GM12878 (cell line): Measurements from ENCODE around the gene CACNA2D2. TPM values are rescaled to one million over a fixed set of nuclear protein-coding genes. Genes with fewer than 3 reads are reported as not detected.

Source experiments
- ATAC-seq: fragments of 200-7000 bp; cut with Tn5 transposase; 3 replicates; pipeline ENCODE4 v1.9.1; 2020; ENCODE audit warnings: mild to moderate bottlenecking, moderate library complexity
- BruUV-seq: library from RNA; stranded (reverse); fragments of 400-500 nt; replicated peaks from 2 replicates; lab custom pipeline; 2021; lab: Mats Ljungman, UMichigan
- CTCF ChIA-PET: fragments of 300-600 bp; sonication (Branson Sonifier 250); formaldehyde crosslinking; extraction: SDS; loops from one replicate; lab custom pipeline; 2021; ENCODE audit warnings: inconsistent platforms; lab: Yijun Ruan, JAX
- POLR2A ChIA-PET: fragments of 350-600 bp; formaldehyde crosslinking; extraction: SDS; loops from one replicate; lab custom pipeline; 2021; ENCODE audit warnings: inconsistent platforms; lab: Charles Lee
- RAD21 ChIA-PET: fragments of 300-600 bp; sonication (Branson Sonifier 250); formaldehyde crosslinking; loops from one replicate; lab custom pipeline; 2023; ENCODE audit warnings: antibody characterized with exemption; ENCODE audit not compliant: unreplicated experiment; lab: Charles Lee
- SMC1A ChIA-PET: fragments of 300-600 bp; sonication (Branson Sonifier 250); formaldehyde crosslinking; loops from one replicate; lab custom pipeline; 2023; ENCODE audit not compliant: unreplicated experiment, uncharacterized antibody; lab: Charles Lee
- DNase-seq: peaks from one replicate; pipeline ENCODE4 v3.0.0-alpha.2; 2011; ENCODE audit warnings: low read depth, low spot score
- FAIRE-seq: peaks from 3 replicates; lab custom pipeline; 2011; peaks lifted over from hg19 to GRCh38; lab: Jason Lieb, UNC
- H2AFZ ChIP-seq: 2 replicates; pipeline ENCODE4 v1.6.0; 2011; ENCODE audit warnings: low read depth, low read length, control low read depth; ENCODE audit not compliant: control insufficient read depth
- H3K27ac ChIP-seq: 2 replicates; pipeline ENCODE4 v1.5.1; 2011; ENCODE audit warnings: control low read depth; ENCODE audit not compliant: control insufficient read depth, insufficient read depth
- H3K27me3 ChIP-seq, 2 experiments: replicated peaks in 1 of 2; 2 replicates each; pipeline versions ENCODE4 v1.6.0 to v1.6.1; 2011; ENCODE audit warnings: low read length in 1 of 2; ENCODE audit not compliant: control insufficient read depth in 2 of 2, insufficient read depth in 2 of 2
- H3K36me3 ChIP-seq, 2 experiments: 2 replicates each; pipeline ENCODE4 v1.5.1; 2011; ENCODE audit warnings: low read length in 1 of 2; ENCODE audit not compliant: control insufficient read depth in 2 of 2, insufficient read depth in 2 of 2
- H3K4me1 ChIP-seq: 2 replicates; pipeline ENCODE4 v1.6.1; 2011; ENCODE audit warnings: mild to moderate bottlenecking, low read length, moderate library complexity, mixed read lengths; ENCODE audit not compliant: control insufficient read depth, insufficient read depth
- H3K4me2 ChIP-seq: 2 replicates; pipeline ENCODE4 v1.6.0; 2011; ENCODE audit warnings: control low read depth; ENCODE audit not compliant: control insufficient read depth, insufficient read depth
- H3K4me3 ChIP-seq: fragments of 200-600 bp; sonication (generic); 2 replicates; pipeline ENCODE4 v1.5.1; 2016
- H3K79me2 ChIP-seq: 2 replicates; pipeline ENCODE4 v1.6.0; 2011; ENCODE audit warnings: low read length; ENCODE audit not compliant: control insufficient read depth, insufficient read depth
- H3K9ac ChIP-seq: 2 replicates; pipeline ENCODE4 v1.8.0; 2011; ENCODE audit warnings: low read length, control low read depth, mixed read lengths; ENCODE audit not compliant: control insufficient read depth, insufficient read depth
- H3K9me3 ChIP-seq: replicated peaks from 3 replicates; pipeline ENCODE4 v1.5.1; 2011; ENCODE audit warnings: mild to moderate bottlenecking, low read length; ENCODE audit not compliant: control insufficient read depth, insufficient read depth
- H4K20me1 ChIP-seq: 2 replicates; pipeline ENCODE4 v1.6.0; 2011; ENCODE audit not compliant: control insufficient read depth, insufficient read depth
- BMI1 ChIP-seq: fragments of 450-650 bp; IDR thresholded peaks from 2 replicates; pipeline ENCODE4 v1.6.1; 2016; ENCODE audit warnings: mild to moderate bottlenecking, moderate library complexity, borderline replicate concordance
- CBX3 ChIP-seq: fragments of 200-600 bp; sonication (generic); IDR thresholded peaks from 2 replicates; pipeline ENCODE4 v1.6.1; 2016; ENCODE audit warnings: low read depth, borderline replicate concordance
- EED ChIP-seq: sonication (generic); IDR thresholded peaks from 2 replicates; pipeline ENCODE4 v1.6.1; 2016; ENCODE audit warnings: antibody characterized with exemption, low read depth
- KAT2A ChIP-seq: conservative IDR thresholded peaks from 2 replicates; pipeline ENCODE4 v1.6.1; 2011; ENCODE audit warnings: low read depth, low read length; ENCODE audit not compliant: control insufficient read depth
- MXI1 ChIP-seq: fragments of 150-350 bp; IDR thresholded peaks from 2 replicates; pipeline ENCODE4 v1.6.1; 2011; ENCODE audit warnings: low read depth, mild to moderate bottlenecking, inconsistent platforms, low read length, improper control_type of control experiment
- RFX5 ChIP-seq: IDR thresholded peaks from 2 replicates; pipeline ENCODE4 v1.6.1; 2011; ENCODE audit warnings: low read depth, low read length, improper control_type of control experiment
- SMC3 ChIP-seq: IDR thresholded peaks from 2 replicates; pipeline ENCODE4 v1.6.1; 2011; ENCODE audit warnings: low read length, improper control_type of control experiment, borderline replicate concordance
- ZZZ3 ChIP-seq: IDR thresholded peaks from 2 replicates; pipeline ENCODE4 v1.6.1; 2011; ENCODE audit warnings: low read depth; ENCODE audit not compliant: control insufficient read depth, insufficient read length
- WGBS: methylation state at CpG from one replicate; pipeline ENCODE4 v1.1.6; 2016; ENCODE audit warnings: low lambda C conversion rate; ENCODE audit not compliant: insufficient replicate concordance, insufficient coverage; ENCODE audit errors: missing lambda C conversion rate; 5-methylcytosine and 5-hydroxymethylcytosine counted together
- in situ Hi-C: fragments of 300-500 bp; cut with MboI; formaldehyde crosslinking; loops from 9 replicates; pipeline ENCODE4 v1.14.3; 2018; ENCODE audit warnings: mixed read lengths
- intact Hi-C: fragments of 100-400 bp; cut with micrococcal nuclease; formaldehyde crosslinking; loops from one replicate; pipeline ENCODE4 v1.14.2; 2022; ENCODE audit not compliant: unreplicated experiment
- polyA plus RNA-seq, 11 experiments: library from polyadenylated mRNA; depleted of rRNA in 4 of 11; unstranded in 6 of 11; stranded (reverse) in 5 of 11; fragments of >200 nt; fragmentation: Nextera tagmentation in 4 of 11; fragmentation: Illumina TruSeq in 1 of 11; extraction: Ambion mirVana in 4 of 11; extraction: Trizol in 1 of 11; gene quantifications; 1 replicate in 1 of 11; 2 replicates in 10 of 11; pipeline versions ENCODE4 v1.2.1 to v1.2.3, GENCODE V29; 2011 to 2016; ENCODE audit warnings: inconsistent platforms in 2 of 11, missing spikeins in 2 of 11, low read depth in 1 of 11
- total RNA-seq, 4 experiments: library from RNA; depleted of rRNA in 3 of 4; stranded (reverse); fragments of >200 nt in 3 of 4; fragmentation: Illumina TruSeq in 1 of 4; extraction: Trizol in 1 of 4; gene quantifications; 2 replicates each; pipeline versions ENCODE4 v1.2.1 to v1.2.3, GENCODE V29; 2013 to 2021
- TF ChIP-seq, protein P1 (sequence below): fragments of 450-650 bp; formaldehyde crosslinking; IDR thresholded peaks from 2 replicates; pipeline ENCODE4 v1.4.0; 2022; ENCODE audit warnings: mild to moderate bottlenecking, moderate library complexity
- TF ChIP-seq, protein P2 (sequence below): IDR thresholded peaks from 2 replicates; pipeline ENCODE4 v1.6.1; 2011; ENCODE audit warnings: low read depth, mild to moderate bottlenecking, low read length, moderate library complexity, borderline replicate concordance; ENCODE audit errors: extremely low read depth
- TF ChIP-seq, protein P3 (sequence below): IDR thresholded peaks from 2 replicates; pipeline ENCODE4 v1.6.1; 2011; ENCODE audit warnings: borderline replicate concordance, low read depth, mild to moderate bottlenecking, moderate library complexity, mixed read lengths, low read length; ENCODE audit not compliant: insufficient read depth; ENCODE audit errors: extremely low read length
- TF ChIP-seq, protein P4 (sequence below): IDR thresholded peaks from 2 replicates; pipeline ENCODE4 v1.6.1; 2011; ENCODE audit warnings: low read depth, low read length, improper control_type of control experiment, borderline replicate concordance

The CACNA2D2 gene
- total and polyA plus RNA-seq, 10 of the 15 experiments (the other 5 are each of a cell fraction or from before 2014, with no cell fraction given): 0.03 to 0.07 TPM; not detected in 8

DNA sequence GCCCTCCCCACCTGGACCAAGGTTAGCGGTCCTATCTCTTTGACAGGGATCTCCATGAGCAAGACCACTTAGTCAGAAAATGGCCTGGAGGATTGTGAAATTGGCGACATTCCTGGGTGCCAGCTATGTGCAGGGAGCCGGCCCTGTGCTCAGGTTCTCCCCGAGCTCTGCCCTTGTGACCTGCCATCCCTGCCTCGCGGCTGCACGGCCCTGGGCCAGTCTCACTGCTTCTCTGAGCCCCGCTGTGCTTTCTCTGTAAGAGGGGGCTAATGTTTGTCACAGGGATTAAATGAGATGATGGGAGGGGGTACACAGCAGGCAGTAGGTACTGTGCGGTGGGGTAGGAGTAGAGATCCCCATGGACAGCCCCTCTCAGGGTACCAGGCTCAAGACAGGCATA, 49.2 kb upstream of the CACNA2D2 start:
- H3K4me1 ChIP-seq: no peaks in the 10 kb centered on the region
- no peaks in the 10 kb centered on the region for H3K79me2 ChIP-seq
- CTCF ChIA-PET: no interaction called here
- in situ Hi-C loops (no loop called here), intact Hi-C loops (no loop called here)
- FAIRE-seq: no peak
- DNase-seq: no peak
- no TSS peak for BruUV-seq
- H3K27ac ChIP-seq: no peak overlapping the region
- H3K9me3 ChIP-seq: no peaks in the 10 kb centered on the region
- H3K4me3 ChIP-seq: no peak overlapping the region
- RAD21 ChIA-PET: no interaction called here
- no peak for ATAC-seq
- SMC1A ChIA-PET: no interaction called here
- H3K27me3 ChIP-seq: peaks cover 0 to 2% of the 10 kb centered on the region in 2 experiments; a peak in 1 of 4 replicates
- no peaks in the 10 kb centered on the region for H4K20me1 ChIP-seq
- H2AFZ ChIP-seq: no peak overlapping the region
- POLR2A ChIA-PET: no interaction called here
- no peak overlapping the region for H3K9ac ChIP-seq
- no peaks in the 10 kb centered on the region for H3K36me3 ChIP-seq
- 39% methylated on average over 9 of the region's 9 CpGs for WGBS
- no peak for TF ChIP-seq KAT2A
- no peak for TF ChIP-seq SMC3
- TF ChIP-seq EED: no peak
- TF ChIP-seq, protein P1, sequence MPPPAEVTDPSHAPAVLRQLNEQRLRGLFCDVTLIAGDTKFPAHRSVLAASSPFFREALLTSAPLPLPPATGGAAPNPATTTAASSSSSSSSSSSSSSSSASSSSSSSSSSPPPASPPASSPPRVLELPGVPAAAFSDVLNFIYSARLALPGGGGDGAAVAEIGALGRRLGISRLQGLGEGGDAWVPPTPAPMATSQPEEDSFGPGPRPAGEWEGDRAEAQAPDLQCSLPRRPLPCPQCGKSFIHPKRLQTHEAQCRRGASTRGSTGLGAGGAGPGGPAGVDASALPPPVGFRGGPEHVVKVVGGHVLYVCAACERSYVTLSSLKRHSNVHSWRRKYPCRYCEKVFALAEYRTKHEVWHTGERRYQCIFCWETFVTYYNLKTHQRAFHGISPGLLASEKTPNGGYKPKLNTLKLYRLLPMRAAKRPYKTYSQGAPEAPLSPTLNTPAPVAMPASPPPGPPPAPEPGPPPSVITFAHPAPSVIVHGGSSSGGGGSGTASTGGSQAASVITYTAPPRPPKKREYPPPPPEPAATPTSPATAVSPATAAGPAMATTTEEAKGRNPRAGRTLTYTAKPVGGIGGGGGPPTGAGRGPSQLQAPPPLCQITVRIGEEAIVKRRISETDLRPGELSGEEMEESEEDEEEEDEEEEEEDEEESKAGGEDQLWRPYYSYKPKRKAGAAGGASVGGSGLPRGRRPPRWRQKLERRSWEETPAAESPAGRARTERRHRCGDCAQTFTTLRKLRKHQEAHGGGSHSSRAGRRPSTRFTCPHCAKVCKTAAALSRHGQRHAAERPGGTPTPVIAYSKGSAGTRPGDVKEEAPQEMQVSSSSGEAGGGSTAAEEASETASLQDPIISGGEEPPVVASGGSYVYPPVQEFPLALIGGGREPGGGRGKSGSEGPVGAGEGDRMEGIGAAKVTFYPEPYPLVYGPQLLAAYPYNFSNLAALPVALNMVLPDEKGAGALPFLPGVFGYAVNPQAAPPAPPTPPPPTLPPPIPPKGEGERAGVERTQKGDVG: no peak
- TF ChIP-seq CBX3: no peak
- TF ChIP-seq BMI1: no peak
- TF ChIP-seq, protein P2, sequence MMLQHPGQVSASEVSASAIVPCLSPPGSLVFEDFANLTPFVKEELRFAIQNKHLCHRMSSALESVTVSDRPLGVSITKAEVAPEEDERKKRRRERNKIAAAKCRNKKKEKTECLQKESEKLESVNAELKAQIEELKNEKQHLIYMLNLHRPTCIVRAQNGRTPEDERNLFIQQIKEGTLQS: no peak
- TF ChIP-seq RFX5: no peak
- no peak for TF ChIP-seq MXI1
- TF ChIP-seq, protein P3, sequence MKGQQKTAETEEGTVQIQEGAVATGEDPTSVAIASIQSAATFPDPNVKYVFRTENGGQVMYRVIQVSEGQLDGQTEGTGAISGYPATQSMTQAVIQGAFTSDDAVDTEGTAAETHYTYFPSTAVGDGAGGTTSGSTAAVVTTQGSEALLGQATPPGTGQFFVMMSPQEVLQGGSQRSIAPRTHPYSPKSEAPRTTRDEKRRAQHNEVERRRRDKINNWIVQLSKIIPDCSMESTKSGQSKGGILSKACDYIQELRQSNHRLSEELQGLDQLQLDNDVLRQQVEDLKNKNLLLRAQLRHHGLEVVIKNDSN: no peak
- TF ChIP-seq, protein P4, sequence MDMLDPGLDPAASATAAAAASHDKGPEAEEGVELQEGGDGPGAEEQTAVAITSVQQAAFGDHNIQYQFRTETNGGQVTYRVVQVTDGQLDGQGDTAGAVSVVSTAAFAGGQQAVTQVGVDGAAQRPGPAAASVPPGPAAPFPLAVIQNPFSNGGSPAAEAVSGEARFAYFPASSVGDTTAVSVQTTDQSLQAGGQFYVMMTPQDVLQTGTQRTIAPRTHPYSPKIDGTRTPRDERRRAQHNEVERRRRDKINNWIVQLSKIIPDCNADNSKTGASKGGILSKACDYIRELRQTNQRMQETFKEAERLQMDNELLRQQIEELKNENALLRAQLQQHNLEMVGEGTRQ: no peak
- no peak for TF ChIP-seq ZZZ3
- H3K4me2 ChIP-seq: no peak overlapping the region
